ENCODE results near the gene CDCA7. TPM values are rescaled to one million over a fixed set of nuclear protein-coding genes. Genes with fewer than 3 reads are reported as not detected.

Gene CDCA7
- polyA plus RNA-seq, 1 of the 3 experiments (the other 2 are of a cell fraction) = 19.1 TPM

DNA sequence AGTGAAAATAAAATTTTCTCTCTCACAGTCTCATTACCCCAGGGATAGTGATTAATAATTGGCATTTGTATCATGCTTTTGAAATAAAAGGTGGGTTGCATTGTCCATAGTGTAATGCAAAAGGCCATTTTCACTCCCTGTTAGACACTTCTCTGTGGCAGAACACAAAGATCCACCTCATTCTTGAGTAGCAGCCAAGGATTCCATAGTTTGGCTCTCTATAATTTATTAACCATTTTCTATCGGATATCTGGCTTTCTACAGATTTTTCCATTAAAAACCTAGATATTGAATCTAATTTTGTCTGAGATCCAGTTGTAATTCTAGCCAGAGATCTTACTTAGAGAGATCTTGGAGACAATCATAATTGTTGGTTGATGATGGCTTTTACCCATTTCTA is 39.0 kb downstream of the CDCA7 start:
- no peaks in the 10 kb centered on the region for H3K4me1 ChIP-seq (ENCODE audit: control insufficient read depth in 1 of 2, insufficient read depth in 2 of 2, low read depth in 1 of 2, low read length in 1 of 2)
- H2AFZ ChIP-seq (ENCODE audit: low read depth) = no peak overlapping the region
- no peaks in the 10 kb centered on the region for H3K36me3 ChIP-seq (replicated peaks in 1 of 2; ENCODE audit: control insufficient read depth in 1 of 2, insufficient read depth in 2 of 2, low read length in 1 of 2)
- 63% methylated on average over 1 of the region's 1 CpG for WGBS (ENCODE audit: low lambda C conversion rate)
- H3K27ac ChIP-seq (ENCODE audit: low read depth in 2 of 2, low read length in 1 of 2) = no peak overlapping the region
- no peak overlapping the region for H3K4me3 ChIP-seq (ENCODE audit: low read depth in 2 of 2, low read length in 1 of 2)
- CTCF ChIA-PET = no interaction called here
- H3K9me3 ChIP-seq = no peaks in the 10 kb centered on the region
- no peak overlapping the region for H3K4me2 ChIP-seq
- DNase-seq = no peak
- no peak overlapping the region for H3K9ac ChIP-seq
- H4K20me1 ChIP-seq (ENCODE audit: insufficient read depth) = no peaks in the 10 kb centered on the region
- TF ChIP-seq RAD21 (IDR thresholded peaks at IDR 0.05; ENCODE audit: low read length) (no peak), EZH2phosphoT487 (IDR thresholded peaks at IDR 0.05; ENCODE audit: borderline replicate concordance, low read depth) (no peak), YY1 (IDR thresholded peaks at IDR 0.05; ENCODE audit: low read depth) (no peak), TCF12 (IDR thresholded peaks at IDR 0.05) (no peak), TEAD4 (IDR thresholded peaks at IDR 0.05; ENCODE audit: borderline replicate concordance, insufficient read depth) (no peak), EP300 (IDR thresholded peaks at IDR 0.05; ENCODE audit: borderline replicate concordance in 1 of 2, low read depth in 1 of 2, low read length in 1 of 2) (no peak), MAX (IDR thresholded peaks at IDR 0.05; ENCODE audit: low read depth) (no peak), FOXJ3 (CRISPR knock-in tag; IDR thresholded peaks at IDR 0.05) (no peak), NRF1 (IDR thresholded peaks at IDR 0.05; ENCODE audit: low read depth, low read length) (no peak), FOSL2 (IDR thresholded peaks at IDR 0.05; ENCODE audit: borderline replicate concordance, low read depth) (no peak), MEF2A (IDR thresholded peaks at IDR 0.05; ENCODE audit: borderline replicate concordance, low read depth) (no peak), POLR2AphosphoS5 (IDR thresholded peaks at IDR 0.05; ENCODE audit: low read depth, low read length) (no peak), SIN3A (IDR thresholded peaks at IDR 0.05; ENCODE audit: borderline replicate concordance, low read depth, low read length) (no peak), JUND (IDR thresholded peaks at IDR 0.05) (no peak), ELF1 (IDR thresholded peaks at IDR 0.05) (no peak)
- TF ChIP-seq, protein P1, sequence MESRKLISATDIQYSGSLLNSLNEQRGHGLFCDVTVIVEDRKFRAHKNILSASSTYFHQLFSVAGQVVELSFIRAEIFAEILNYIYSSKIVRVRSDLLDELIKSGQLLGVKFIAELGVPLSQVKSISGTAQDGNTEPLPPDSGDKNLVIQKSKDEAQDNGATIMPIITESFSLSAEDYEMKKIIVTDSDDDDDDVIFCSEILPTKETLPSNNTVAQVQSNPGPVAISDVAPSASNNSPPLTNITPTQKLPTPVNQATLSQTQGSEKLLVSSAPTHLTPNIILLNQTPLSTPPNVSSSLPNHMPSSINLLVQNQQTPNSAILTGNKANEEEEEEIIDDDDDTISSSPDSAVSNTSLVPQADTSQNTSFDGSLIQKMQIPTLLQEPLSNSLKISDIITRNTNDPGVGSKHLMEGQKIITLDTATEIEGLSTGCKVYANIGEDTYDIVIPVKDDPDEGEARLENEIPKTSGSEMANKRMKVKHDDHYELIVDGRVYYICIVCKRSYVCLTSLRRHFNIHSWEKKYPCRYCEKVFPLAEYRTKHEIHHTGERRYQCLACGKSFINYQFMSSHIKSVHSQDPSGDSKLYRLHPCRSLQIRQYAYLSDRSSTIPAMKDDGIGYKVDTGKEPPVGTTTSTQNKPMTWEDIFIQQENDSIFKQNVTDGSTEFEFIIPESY (IDR thresholded peaks at IDR 0.05; ENCODE audit: borderline replicate concordance, low read depth) = no peak
- TF ChIP-seq, protein P2, sequence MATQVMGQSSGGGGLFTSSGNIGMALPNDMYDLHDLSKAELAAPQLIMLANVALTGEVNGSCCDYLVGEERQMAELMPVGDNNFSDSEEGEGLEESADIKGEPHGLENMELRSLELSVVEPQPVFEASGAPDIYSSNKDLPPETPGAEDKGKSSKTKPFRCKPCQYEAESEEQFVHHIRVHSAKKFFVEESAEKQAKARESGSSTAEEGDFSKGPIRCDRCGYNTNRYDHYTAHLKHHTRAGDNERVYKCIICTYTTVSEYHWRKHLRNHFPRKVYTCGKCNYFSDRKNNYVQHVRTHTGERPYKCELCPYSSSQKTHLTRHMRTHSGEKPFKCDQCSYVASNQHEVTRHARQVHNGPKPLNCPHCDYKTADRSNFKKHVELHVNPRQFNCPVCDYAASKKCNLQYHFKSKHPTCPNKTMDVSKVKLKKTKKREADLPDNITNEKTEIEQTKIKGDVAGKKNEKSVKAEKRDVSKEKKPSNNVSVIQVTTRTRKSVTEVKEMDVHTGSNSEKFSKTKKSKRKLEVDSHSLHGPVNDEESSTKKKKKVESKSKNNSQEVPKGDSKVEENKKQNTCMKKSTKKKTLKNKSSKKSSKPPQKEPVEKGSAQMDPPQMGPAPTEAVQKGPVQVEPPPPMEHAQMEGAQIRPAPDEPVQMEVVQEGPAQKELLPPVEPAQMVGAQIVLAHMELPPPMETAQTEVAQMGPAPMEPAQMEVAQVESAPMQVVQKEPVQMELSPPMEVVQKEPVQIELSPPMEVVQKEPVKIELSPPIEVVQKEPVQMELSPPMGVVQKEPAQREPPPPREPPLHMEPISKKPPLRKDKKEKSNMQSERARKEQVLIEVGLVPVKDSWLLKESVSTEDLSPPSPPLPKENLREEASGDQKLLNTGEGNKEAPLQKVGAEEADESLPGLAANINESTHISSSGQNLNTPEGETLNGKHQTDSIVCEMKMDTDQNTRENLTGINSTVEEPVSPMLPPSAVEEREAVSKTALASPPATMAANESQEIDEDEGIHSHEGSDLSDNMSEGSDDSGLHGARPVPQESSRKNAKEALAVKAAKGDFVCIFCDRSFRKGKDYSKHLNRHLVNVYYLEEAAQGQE (IDR thresholded peaks at IDR 0.05; ENCODE audit: low read depth, low read length) = no peak
- TF ChIP-seq, protein P3, sequence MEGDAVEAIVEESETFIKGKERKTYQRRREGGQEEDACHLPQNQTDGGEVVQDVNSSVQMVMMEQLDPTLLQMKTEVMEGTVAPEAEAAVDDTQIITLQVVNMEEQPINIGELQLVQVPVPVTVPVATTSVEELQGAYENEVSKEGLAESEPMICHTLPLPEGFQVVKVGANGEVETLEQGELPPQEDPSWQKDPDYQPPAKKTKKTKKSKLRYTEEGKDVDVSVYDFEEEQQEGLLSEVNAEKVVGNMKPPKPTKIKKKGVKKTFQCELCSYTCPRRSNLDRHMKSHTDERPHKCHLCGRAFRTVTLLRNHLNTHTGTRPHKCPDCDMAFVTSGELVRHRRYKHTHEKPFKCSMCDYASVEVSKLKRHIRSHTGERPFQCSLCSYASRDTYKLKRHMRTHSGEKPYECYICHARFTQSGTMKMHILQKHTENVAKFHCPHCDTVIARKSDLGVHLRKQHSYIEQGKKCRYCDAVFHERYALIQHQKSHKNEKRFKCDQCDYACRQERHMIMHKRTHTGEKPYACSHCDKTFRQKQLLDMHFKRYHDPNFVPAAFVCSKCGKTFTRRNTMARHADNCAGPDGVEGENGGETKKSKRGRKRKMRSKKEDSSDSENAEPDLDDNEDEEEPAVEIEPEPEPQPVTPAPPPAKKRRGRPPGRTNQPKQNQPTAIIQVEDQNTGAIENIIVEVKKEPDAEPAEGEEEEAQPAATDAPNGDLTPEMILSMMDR (IDR thresholded peaks at IDR 0.05) = no peak
- TF ChIP-seq, protein P4, sequence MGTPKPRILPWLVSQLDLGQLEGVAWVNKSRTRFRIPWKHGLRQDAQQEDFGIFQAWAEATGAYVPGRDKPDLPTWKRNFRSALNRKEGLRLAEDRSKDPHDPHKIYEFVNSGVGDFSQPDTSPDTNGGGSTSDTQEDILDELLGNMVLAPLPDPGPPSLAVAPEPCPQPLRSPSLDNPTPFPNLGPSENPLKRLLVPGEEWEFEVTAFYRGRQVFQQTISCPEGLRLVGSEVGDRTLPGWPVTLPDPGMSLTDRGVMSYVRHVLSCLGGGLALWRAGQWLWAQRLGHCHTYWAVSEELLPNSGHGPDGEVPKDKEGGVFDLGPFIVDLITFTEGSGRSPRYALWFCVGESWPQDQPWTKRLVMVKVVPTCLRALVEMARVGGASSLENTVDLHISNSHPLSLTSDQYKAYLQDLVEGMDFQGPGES (IDR thresholded peaks at IDR 0.05; ENCODE audit: low read depth, low read length) = no peak
- TF ChIP-seq, protein P5, sequence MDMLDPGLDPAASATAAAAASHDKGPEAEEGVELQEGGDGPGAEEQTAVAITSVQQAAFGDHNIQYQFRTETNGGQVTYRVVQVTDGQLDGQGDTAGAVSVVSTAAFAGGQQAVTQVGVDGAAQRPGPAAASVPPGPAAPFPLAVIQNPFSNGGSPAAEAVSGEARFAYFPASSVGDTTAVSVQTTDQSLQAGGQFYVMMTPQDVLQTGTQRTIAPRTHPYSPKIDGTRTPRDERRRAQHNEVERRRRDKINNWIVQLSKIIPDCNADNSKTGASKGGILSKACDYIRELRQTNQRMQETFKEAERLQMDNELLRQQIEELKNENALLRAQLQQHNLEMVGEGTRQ (IDR thresholded peaks at IDR 0.05; ENCODE audit: borderline replicate concordance, low read depth, low read length) = no peak
- no peaks in the 10 kb centered on the region for H3K79me2 ChIP-seq (ENCODE audit: insufficient read depth)
- H3K27me3 ChIP-seq (ENCODE audit: insufficient read depth) = peaks cover 9% of the 10 kb centered on the region; the same call in 1 of the 2 replicates
- no peaks in the 10 kb centered on the region for H3K9me2 ChIP-seq
- H3F3A ChIP-seq (replicated peaks; ENCODE audit: insufficient read depth) = no peaks in the 10 kb centered on the region
- POLR2A ChIA-PET = no interaction called here
